Ectodermal cell (in vitro differentiated cells): ENCODE results near the gene CLTA.

Source experiments
- H3K27ac ChIP-seq: 2 replicates; pipeline ENCODE4 v1.7.0; 2013; ENCODE audit warnings: mild to moderate bottlenecking, low read depth, low read length; ENCODE audit not compliant: insufficient read depth, poor library complexity, severe bottlenecking
- H3K27me3 ChIP-seq: 2 replicates; pipeline ENCODE4 v1.7.0; 2013; ENCODE audit warnings: mild to moderate bottlenecking, low read length; ENCODE audit not compliant: insufficient read depth, control insufficient read depth, poor library complexity, severe bottlenecking
- H3K36me3 ChIP-seq: one replicate; pipeline ENCODE4 v1.7.0; 2013; ENCODE audit warnings: low read length; ENCODE audit not compliant: control insufficient read depth, insufficient read depth
- H3K4me1 ChIP-seq: one replicate; pipeline ENCODE4 v1.7.0; 2013; ENCODE audit warnings: low read length; ENCODE audit not compliant: control insufficient read depth, insufficient read depth
- H3K4me3 ChIP-seq: 2 replicates; pipeline ENCODE4 v1.7.0; 2013; ENCODE audit warnings: low read depth, low read length, control low read depth; ENCODE audit not compliant: insufficient read depth
- H3K9me3 ChIP-seq: 2 replicates; pipeline ENCODE4 v1.7.0; 2013; ENCODE audit warnings: mild to moderate bottlenecking, low read length, moderate library complexity; ENCODE audit not compliant: control insufficient read depth
- WGBS, 2 experiments: methylation state at CpG; one replicate each; pipeline ENCODE4 v1.1.7; 2013; ENCODE audit warnings: missing lambda C conversion rate in 2 of 2; 5-methylcytosine and 5-hydroxymethylcytosine counted together

Gene CLTA

DNA sequence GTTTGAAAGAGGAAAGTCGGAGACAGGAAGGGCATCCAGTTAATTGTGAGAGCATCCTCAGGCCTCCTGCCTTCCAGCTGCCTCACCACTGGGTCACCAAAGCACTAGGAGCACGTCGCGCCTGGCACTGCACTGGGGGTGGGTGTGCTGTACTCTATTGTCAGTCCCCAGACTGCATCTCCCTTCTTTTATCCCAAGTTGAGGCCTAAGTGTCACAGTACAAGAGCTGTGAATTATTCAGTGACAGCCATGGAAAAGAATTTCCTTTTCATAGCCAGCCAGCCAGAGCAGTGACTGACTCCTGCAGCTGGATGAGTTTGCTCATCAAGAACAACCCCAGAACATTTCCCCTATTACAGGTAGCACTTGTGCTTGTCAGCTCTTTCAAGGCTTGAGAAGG, 16.3 kb downstream of the CLTA start:
- H3K27me3 ChIP-seq, result no peaks in the 10 kb centered on the region
- peaks cover 65% of the 10 kb centered on the region for H3K36me3 ChIP-seq
- H3K4me1 ChIP-seq, result peaks cover 3% of the 10 kb centered on the region
- H3K9me3 ChIP-seq, result no peaks in the 10 kb centered on the region
- WGBS, 2 experiments, result 75 to 85% methylated on average over 4 of the region's 4 CpGs
- no peak overlapping the region for H3K27ac ChIP-seq
- H3K4me3 ChIP-seq, result no peak overlapping the region

DNA sequence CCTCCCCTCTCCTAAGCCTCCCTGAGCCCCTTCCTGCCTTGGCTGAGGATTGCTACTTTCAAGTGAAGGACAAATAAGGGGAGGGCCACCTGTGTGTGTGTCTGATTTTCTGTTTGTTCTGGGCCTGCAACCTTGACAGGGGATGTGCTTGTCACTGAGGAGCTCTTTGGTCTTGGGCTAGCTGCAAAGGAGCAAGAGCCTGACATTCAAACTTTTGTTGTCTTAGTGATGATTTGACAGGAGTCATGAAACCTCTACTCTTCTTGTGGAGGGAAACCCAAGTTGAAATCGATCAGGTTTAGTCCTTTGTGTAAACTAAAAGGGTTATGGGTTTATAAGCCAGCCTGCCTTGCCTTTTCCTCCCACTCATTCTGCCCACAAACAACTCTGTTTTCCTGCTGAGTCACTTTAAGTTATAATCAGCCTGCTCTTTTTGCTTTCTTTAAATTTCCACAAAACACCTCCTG, 16.9 kb downstream of the CLTA start:
- H3K4me1 ChIP-seq, result peaks cover 3% of the 10 kb centered on the region
- WGBS, 2 experiments, result 82 to 100% methylated on average over 1 of the region's 1 CpG
- H3K27me3 ChIP-seq, result no peaks in the 10 kb centered on the region
- H3K27ac ChIP-seq, result no peak overlapping the region
- no peaks in the 10 kb centered on the region for H3K9me3 ChIP-seq
- H3K4me3 ChIP-seq, result no peak overlapping the region
- H3K36me3 ChIP-seq, result peaks cover 64% of the 10 kb centered on the region

DNA sequence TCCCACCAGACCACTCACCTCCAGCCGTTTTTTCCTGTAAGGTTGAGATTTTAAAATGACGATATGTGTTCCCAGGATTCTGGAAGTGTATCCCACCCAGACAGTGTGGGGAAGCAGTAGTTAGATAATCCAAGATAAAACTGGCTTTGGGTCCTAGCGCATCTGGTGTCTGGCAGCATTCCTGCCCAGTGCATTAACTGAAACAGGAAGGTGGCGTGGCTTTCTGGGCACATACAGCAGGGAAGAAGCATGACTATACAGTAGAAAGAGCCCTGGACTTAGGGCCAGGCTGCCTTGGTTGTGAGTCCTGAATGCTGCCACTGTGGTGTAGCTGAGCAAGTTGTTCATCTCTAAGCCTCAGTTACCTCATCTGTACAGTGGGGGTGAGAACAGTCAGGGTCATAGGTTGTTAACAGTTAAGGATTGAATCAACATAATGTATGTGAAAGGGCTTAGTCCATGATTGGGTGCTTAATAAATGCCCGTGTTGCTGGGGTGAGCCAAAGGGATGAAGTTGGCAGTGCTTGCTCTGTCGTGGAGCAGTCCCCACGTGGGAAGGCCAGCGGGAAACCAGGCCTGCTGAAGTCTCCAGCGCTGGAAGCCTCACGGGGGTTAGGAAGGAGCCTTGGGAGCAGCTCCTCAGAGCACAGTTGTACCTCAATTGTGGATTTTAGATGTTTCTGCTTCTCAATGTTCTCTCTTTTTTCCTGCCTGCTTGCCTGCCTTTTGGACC, 18.0 kb downstream of the CLTA start:
- Histone ChIP-seq H3K27ac (no peak overlapping the region), H3K9me3 (no peaks in the 10 kb centered on the region), H3K36me3 (peaks cover 57% of the 10 kb centered on the region), H3K4me1 (peaks cover 3% of the 10 kb centered on the region), H3K27me3 (no peaks in the 10 kb centered on the region), H3K4me3 (no peak overlapping the region)
- 94 to 95% methylated on average over 10 of the region's 10 CpGs for WGBS, 2 experiments

DNA sequence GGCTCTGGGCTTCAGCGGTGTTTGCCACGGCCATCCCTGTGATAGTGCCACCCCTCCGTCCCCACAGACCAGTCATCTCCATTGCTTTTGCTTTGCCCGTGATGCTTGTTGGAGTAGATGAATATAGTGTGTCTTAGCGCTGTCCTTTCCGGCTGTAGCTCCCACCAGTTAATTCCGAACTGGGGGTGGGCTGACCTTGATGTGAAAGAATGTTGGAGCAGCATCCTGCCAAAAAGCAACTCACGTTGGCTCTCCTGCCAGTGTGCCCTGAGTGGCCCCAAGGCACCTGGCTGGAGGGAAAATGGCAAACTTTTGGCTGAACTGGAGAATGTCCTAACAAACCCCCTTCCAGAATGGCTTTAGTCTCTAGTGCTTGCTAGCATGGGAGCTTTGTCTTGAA, 20.0 kb downstream of the CLTA start:
- peaks cover 53% of the 10 kb centered on the region for H3K36me3 ChIP-seq
- WGBS, 2 experiments, result 95 to 96% methylated on average over 8 of the region's 8 CpGs
- H3K27me3 ChIP-seq, result no peaks in the 10 kb centered on the region
- peaks cover 3% of the 10 kb centered on the region for H3K4me1 ChIP-seq
- H3K9me3 ChIP-seq, result no peaks in the 10 kb centered on the region
- no peak overlapping the region for H3K27ac ChIP-seq
- H3K4me3 ChIP-seq, result no peak overlapping the region

DNA sequence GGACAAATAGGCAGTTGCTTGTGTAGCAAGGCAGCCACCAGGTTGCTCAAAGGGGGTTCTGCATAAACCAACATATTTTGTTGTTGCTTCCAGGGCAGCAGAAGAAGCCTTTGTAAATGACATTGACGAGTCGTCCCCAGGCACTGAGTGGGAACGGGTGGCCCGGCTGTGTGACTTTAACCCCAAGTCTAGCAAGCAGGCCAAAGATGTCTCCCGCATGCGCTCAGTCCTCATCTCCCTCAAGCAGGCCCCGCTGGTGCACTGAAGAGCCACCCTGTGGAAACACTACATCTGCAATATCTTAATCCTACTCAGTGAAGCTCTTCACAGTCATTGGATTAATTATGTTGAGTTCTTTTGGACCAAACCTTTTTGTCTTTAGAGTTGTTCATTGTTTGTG, 20.8 kb downstream of the CLTA start:
- Histone ChIP-seq H3K36me3 (peaks cover 47% of the 10 kb centered on the region), H3K27me3 (no peaks in the 10 kb centered on the region), H3K27ac (no peak overlapping the region), H3K9me3 (no peaks in the 10 kb centered on the region), H3K4me3 (no peak overlapping the region), H3K4me1 (peaks cover 3% of the 10 kb centered on the region)
- WGBS, 2 experiments, result 95% methylated on average over 7 of the region's 7 CpGs

DNA sequence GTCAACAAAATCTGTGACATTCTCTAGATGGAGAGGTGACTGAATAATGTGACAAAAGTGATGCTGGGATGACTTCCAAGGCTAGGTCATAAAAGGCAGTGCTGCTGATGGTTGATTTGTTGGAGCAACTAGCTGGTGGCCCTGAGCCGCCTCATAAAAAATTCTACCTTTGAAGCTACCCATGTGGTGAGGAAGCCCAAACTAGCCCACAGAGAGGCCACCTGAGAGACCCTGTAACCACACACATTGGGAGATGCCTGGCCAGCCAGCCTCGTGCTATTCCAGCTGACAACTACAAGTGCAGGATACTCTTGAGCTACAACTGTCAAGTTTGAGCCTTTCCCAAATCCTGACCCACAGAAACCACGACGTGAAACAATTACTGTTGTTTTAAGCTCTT, 22.7 kb downstream of the CLTA start:
- Histone ChIP-seq H3K9me3 (no peaks in the 10 kb centered on the region), H3K27ac (no peak overlapping the region), H3K4me3 (no peak overlapping the region), H3K36me3 (peaks cover 42% of the 10 kb centered on the region), H3K4me1 (peaks cover 3% of the 10 kb centered on the region), H3K27me3 (no peaks in the 10 kb centered on the region)
- 90 to 94% methylated on average over 4 of the region's 4 CpGs for WGBS, 2 experiments

DNA sequence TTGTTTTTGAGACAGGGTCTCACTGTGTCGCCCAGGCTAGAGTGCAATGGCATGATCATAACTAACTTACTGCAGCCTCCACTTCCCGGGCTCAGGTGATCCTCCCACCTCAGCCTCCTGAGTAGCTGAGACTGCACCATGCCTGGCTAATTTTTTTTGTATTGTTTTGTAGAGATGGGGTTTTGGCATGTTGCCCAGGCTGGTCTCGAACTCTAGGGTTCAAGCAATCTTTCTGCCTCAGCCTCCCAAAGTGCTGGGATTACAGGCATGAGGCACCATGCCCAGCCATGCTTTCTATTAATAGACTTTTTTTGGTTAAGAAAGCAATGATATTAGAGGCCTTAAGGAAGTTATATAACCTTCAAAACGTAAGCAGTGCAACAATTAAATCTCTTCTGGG, 23.3 kb downstream of the CLTA start:
- Histone ChIP-seq H3K27me3 (no peaks in the 10 kb centered on the region), H3K4me3 (no peak overlapping the region), H3K9me3 (no peaks in the 10 kb centered on the region), H3K27ac (no peak overlapping the region), H3K4me1 (peaks cover 3% of the 10 kb centered on the region), H3K36me3 (peaks cover 42% of the 10 kb centered on the region)
- 95 to 100% methylated on average over 4 of the region's 4 CpGs for WGBS, 2 experiments

DNA sequence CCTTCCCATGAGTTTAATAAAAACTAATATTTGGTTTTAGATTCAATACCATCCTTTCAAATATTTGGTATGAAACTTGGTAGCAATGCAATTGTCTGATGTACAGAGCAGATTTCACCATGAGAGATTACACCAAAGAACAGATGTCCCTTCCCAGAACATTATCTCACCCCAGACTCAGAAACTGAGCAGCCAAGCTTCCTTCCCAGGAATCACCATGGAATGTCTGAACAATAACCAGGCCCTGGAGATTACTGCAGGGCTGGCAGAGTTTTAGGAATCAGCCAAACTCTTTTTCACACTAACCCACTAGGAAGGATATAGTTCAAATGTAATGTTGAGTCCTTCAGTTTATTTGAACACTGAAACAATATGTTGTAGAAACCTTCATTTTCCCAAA, 23.9 kb downstream of the CLTA start:
- Histone ChIP-seq H3K4me3 (no peak overlapping the region), H3K27ac (no peak overlapping the region), H3K36me3 (peaks cover 45% of the 10 kb centered on the region), H3K9me3 (no peaks in the 10 kb centered on the region), H3K27me3 (no peaks in the 10 kb centered on the region), H3K4me1 (peaks cover 3% of the 10 kb centered on the region)

DNA sequence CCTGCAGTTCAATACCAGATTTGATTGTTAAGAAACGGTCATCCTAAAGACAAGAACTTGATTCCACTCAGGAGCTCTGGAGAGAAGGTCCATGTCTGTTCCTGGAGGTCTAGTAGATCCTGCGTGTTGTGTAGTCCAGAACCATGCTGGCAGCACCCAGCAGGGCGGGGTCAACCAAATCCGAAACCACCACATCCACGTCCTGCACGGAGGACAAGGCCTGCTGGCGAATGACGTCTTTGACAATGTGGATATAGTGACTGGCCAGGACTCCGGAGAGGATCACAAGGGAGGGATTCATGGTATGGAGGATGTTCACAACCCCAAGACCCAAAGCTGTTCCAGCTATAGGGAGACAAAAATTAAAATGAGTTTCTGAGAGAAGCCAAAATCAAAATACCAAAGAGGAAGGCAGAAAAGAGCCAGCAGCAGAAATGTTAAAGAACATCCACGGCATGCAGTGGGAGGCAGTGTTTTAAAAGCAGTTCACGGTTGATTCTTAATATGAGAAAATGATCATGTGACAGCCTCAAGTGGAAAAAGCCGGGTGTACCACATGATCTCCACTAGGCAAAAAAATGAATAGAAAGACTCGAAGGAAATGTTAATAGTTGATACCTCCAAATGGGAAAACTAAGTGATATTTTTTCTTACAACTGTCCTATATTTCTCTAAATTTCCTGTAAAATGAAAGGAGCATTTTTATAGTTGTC, 26.7 kb downstream of the CLTA start:
- H3K9me3 ChIP-seq, result no peaks in the 10 kb centered on the region
- H3K4me1 ChIP-seq, result no peaks in the 10 kb centered on the region
- H3K4me3 ChIP-seq, result no peak overlapping the region
- peaks cover 39% of the 10 kb centered on the region for H3K36me3 ChIP-seq
- no peaks in the 10 kb centered on the region for H3K27me3 ChIP-seq
- no peak overlapping the region for H3K27ac ChIP-seq
- 86 to 89% methylated on average over 13 of the region's 13 CpGs for WGBS, 2 experiments

DNA sequence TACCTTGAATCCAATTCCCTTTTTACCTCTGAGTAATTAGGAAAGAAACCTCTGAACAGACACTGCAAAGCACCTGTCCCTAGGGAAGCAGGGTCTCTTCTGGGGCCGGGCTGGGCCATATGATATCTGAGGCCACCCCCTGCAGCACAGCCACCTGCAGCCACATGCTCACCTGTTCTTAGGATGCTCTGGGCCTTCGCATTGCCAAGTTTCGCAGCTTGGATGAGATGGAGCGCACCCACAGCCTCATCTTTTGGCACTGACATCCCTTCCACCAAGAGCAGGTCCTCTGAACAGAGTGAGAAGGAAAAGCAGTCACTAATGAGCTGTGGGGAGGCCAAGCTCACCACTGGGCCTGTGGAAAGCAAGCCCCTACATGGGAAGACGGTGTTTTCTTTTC, 27.3 kb downstream of the CLTA start:
- Histone ChIP-seq H3K4me1 (no peaks in the 10 kb centered on the region), H3K27ac (no peak overlapping the region), H3K27me3 (no peaks in the 10 kb centered on the region), H3K9me3 (no peaks in the 10 kb centered on the region), H3K4me3 (no peak overlapping the region), H3K36me3 (peaks cover 44% of the 10 kb centered on the region)
- 93 to 96% methylated on average over 5 of the region's 5 CpGs for WGBS, 2 experiments
